Measurements from ENCODE around the gene AIPL1. TPM values are rescaled to one million over a fixed set of nuclear protein-coding genes. Genes with fewer than 3 reads are reported as not detected.

Gene AIPL1
- total and polyA plus RNA-seq, 2 donors (not counting 1 experiment from before 2014, with no cell fraction given): not detected

GRCh38 chr17:6374271-6374691 is 60.6 kb downstream of the AIPL1 start:
- POLR2A ChIA-PET: no interaction called here
- Mint-ChIP-seq H3K9me3 (ENCODE audit: insufficient read depth) (no peaks in the 10 kb centered on the region), H3K27me3 (peaks cover 32% of the 10 kb centered on the region), H3K4me3 (no peak overlapping the region), H3K4me1 (peaks cover 11% of the 10 kb centered on the region), H3K27ac (no peak overlapping the region)
- Histone ChIP-seq H3K4me3 (ENCODE audit: control extremely low read depth in 1 of 5, extremely low read depth in 1 of 5, insufficient read depth in 1 of 5, low read depth in 2 of 5, low read length in 4 of 5) (no peak overlapping the region), H3K27me3 (replicated peaks in 1 of 4; ENCODE audit: control extremely low read depth in 1 of 4, control insufficient read depth in 3 of 4, insufficient read depth in 4 of 4, low read length in 3 of 4) (peaks cover 0 to 8% (median 3%) of the 10 kb centered on the region in 4 experiments), H3K27ac (ENCODE audit: low read length in 2 of 2) (no peak overlapping the region), H3K9ac (ENCODE audit: low read length) (no peak overlapping the region), H3K36me3 (replicated peaks in 1 of 2; ENCODE audit: control extremely low read depth in 1 of 2, control insufficient read depth in 1 of 2, extremely low read depth in 1 of 2, insufficient read depth in 2 of 2, low read length in 1 of 2) (no peaks in the 10 kb centered on the region), H4K20me1 (ENCODE audit: control insufficient read depth, insufficient read depth, low read length, poor library complexity, severe bottlenecking) (no peaks in the 10 kb centered on the region), H3K4me1 (ENCODE audit: control insufficient read depth in 2 of 2, insufficient read depth in 2 of 2, low read length in 2 of 2) (peaks cover 10% of the 10 kb centered on the region in 2 donors), H3K79me2 (ENCODE audit: control insufficient read depth, insufficient read depth, low read length) (no peaks in the 10 kb centered on the region), H2AFZ (ENCODE audit: insufficient read depth, low read depth, low read length, poor library complexity, severe bottlenecking) (no peak overlapping the region), H3K9me3 (ENCODE audit: control extremely low read depth in 1 of 3, control insufficient read depth in 2 of 3, insufficient read depth in 1 of 3, low read length in 2 of 3) (peaks cover 0 to 5% (median 0%) of the 10 kb centered on the region in 3 donors), H3K4me2 (replicated peaks; ENCODE audit: low read depth, low read length, poor library complexity, severe bottlenecking) (no peak overlapping the region)
- no peak for ATAC-seq (ENCODE audit: low read depth)
- no peak for DNase-seq
- intact Hi-C loops (cut with micrococcal nuclease): no loop called here
- WGBS (ENCODE audit: insufficient coverage): 50% methylated on average over 1 of the region's 2 CpGs
- no peak for TF ChIP-seq EZH2 (IDR thresholded peaks at IDR 0.05; ENCODE audit: borderline replicate concordance, insufficient read depth, low read depth, low read length, poor library complexity, severe bottlenecking)
- no peak for TF ChIP-seq CTCF (IDR thresholded peaks at IDR 0.05)
- CTCF ChIA-PET: no interaction called here

Other genes starting within 250 kb of the AIPL1 start
- gene PIMREG, start 9.3 kb upstream of the AIPL1 start, total RNA-seq: not detected in 2 replicates
- 0.21 and 0.33 TPM in 2 replicates for gene PIMREG, start 9.3 kb upstream of the AIPL1 start, polyA plus RNA-seq
- 0.49 and 0.51 TPM in 2 replicates for gene PITPNM3, start 121.4 kb upstream of the AIPL1 start, total RNA-seq
- gene PITPNM3, start 121.4 kb upstream of the AIPL1 start, polyA plus RNA-seq: 0.25 and 0.31 TPM in 2 replicates
- gene KIAA0753, start 205.6 kb upstream of the AIPL1 start, total RNA-seq: 28.7 and 29.1 TPM in 2 replicates
- 5.9 and 6.3 TPM in 2 replicates for gene KIAA0753, start 205.6 kb upstream of the AIPL1 start, polyA plus RNA-seq
- gene TXNDC17, start 205.9 kb upstream of the AIPL1 start, total RNA-seq: 18.2 and 19.5 TPM in 2 replicates
- 15.4 and 33.7 TPM in 2 replicates for gene TXNDC17, start 205.9 kb upstream of the AIPL1 start, polyA plus RNA-seq
- 24.7 and 25.5 TPM in 2 replicates for gene MED31, start 216.5 kb upstream of the AIPL1 start, total RNA-seq
- gene MED31, start 216.5 kb upstream of the AIPL1 start, polyA plus RNA-seq: 9.2 and 11.3 TPM in 2 replicates
- gene C17orf100, start 216.6 kb upstream of the AIPL1 start, total RNA-seq: 7.7 and 11.6 TPM in 2 replicates
- gene C17orf100, start 216.6 kb upstream of the AIPL1 start, polyA plus RNA-seq: 1.4 and 3.7 TPM in 2 replicates